Measurements from ENCODE around the gene GRHL1.

GRCh38 chr2:9975805-9976447 lies 24.4 kb downstream of the GRHL1 start:
- TF ChIP-seq POLR2A (IDR thresholded peaks at IDR 0.05) (no peak), CTCF (IDR thresholded peaks at IDR 0.05) (no peak)

Data from ovary (tissue), 3 donors.